HG03139 (cell line): Measurements from ENCODE around the gene MCF2L2.

Experiments used
- ATAC-seq: cut with Tn5 transposase; IDR thresholded peaks from one replicate; pipeline ENCODE4 v1.9.1; 2021; ENCODE audit not compliant: unreplicated experiment

MCF2L2 gene

DNA sequence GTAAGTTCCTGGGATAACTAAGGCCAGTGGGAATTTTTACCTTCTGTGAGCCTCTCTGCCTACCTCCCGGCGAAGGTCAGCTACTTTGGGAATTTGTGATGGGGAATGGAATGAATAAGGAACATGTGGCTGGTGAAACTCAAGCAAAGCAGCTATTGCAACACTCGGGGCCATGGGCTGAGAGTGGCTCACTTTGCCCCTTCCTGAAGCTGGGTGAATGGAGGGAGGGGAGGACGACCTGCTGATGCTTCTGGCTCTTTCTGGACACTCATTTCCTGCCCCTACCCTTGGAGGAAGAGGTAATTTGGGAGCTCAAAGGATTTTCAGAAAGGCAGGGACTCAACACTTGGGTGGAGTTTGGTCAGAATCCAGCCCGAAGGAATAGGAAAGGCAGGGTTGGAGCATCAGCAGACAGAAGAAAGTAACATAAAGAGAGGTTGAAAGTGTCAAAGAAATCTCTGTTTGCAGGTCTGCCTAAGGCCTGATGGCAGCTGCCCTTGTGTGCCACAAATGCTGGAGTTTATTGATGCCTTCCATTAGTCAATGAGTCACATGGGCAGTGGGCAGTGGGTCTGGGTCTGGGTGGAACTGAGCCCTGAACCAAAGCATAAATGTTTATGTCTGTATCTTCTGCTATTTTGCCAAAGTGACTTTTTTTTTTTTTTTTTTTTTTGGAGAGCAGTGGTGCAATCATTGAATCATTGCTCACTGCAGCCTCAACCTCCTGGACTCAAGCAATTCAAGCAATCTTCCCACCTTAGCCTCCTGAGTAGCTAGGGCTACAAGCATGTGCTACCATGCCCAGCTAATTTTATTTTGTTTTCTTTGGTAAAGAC, 278.3 kb downstream of the MCF2L2 start:
- no peak for ATAC-seq

DNA sequence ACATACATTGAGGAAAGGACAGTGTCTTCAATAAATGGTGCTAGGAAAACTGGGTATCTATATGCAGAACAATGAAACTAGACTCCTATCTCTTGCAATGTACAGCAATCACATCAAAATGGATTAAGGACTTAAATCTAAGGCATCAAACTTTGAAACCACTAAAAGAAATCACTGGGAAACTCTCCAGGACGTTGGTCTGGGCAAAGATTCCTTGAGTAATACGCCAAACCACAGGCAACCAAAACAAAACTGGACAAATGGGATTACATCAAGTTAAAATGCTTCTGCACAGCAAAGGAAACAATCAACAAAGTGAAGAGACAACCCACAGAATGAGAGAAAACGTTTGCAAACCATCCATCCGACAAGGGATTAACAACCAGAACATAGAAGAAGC, 280.4 kb downstream of the MCF2L2 start:
- no peak for ATAC-seq

- no peak for ATAC-seq
Observed at GRCh38 chr3:183144363-183144762, 284.1 kb downstream of the MCF2L2 start.

DNA sequence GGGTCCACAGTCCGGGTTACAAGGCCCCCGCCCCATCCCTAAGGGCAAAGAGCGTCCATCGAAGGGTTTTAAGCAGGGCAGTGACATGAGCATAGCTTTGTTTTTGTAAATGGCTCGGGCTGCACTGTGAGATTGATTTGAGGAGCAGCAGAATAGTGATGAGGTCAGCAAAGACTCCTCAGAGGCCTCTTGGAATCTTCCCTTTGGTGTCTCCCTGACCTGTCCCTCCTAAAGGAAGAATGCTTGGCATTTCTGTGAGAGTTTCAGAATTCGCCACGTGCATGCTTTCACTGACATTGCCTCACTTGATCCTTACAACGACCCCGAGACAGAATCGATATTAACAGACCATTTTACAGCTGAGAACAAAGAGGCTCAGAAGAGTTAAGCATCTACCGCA, 286.2 kb downstream of the MCF2L2 start:
- no peak for ATAC-seq

- no peak for ATAC-seq
Observed at GRCh38 chr3:183134844-183135243, 293.6 kb downstream of the MCF2L2 start.

DNA sequence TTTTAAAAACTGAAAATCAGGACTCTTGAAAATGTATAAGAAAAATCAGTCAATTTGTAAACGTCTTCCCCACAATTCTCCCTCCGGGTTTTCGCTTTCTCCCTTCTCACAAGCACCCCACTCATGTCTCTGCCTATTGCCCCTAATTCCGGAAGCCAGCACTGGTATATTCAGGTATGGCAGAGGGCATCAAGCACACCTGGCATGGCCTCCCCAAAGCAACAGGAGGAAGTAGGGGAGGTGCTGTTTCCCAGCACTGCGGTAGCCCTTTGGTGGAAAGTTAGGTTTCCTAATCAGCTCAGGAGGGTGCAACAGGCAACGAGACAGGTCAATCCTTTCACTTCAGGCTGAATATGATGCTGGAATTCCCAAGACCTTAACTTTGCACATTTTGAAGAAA, 296.0 kb downstream of the MCF2L2 start:
- no peak for ATAC-seq

DNA sequence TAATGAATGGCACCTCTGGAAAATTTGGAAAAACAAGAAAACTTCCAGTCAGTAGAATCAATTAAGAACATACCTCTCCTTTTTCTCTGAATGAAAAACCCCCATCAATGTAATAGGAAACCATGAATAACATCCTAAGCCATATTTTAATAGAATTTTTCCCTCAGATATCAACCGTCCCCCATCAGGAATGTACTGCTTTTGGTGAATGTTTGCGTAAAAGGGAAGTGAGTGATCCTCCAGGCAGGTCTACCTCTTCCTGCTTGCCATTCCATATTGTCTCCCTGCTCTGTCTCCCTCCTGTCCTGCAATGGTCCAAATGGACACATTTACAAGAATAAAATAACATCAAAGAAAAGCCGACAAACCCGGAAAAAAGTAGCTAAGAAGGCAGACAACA, 296.7 kb downstream of the MCF2L2 start:
- no peak for ATAC-seq

- ATAC-seq: no peak
Observed at GRCh38 chr3:183131186-183131725, 297.2 kb downstream of the MCF2L2 start.

DNA sequence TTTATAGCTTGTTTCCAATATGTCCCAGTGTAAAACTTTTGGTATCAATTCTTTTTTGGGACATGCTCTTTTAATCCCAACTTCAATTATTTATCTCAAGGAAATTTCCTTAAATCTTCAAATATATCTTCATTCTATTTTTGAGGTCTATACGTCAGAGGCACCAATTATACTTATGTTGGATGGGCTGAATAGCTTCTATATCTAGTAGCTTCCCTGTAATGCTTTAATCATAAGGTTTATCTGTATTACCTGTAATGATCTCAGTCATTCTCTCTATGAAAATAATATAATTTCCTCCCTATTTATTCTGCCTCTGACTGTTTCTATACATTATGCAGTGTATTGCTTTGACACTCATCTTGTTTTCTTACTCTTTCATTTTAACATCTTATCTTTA, 299.2 kb downstream of the MCF2L2 start:
- ATAC-seq: no peak

- no peak for ATAC-seq
Observed at GRCh38 chr3:183128709-183129108, 299.7 kb downstream of the MCF2L2 start.
